Measurements from ENCODE around the gene IQCF6. TPM values are rescaled to one million over a fixed set of nuclear protein-coding genes. Genes with fewer than 3 reads are reported as not detected.

The IQCF6 gene
- total RNA-seq, 4 donors from 2014 or later: not detected

- DNase-seq (ENCODE audit: low spot score in 2 of 2): no peak
- no peak overlapping the region for H3K4me3 ChIP-seq (ENCODE audit: low read depth, poor library complexity, severe bottlenecking)
- no peak for TF ChIP-seq POLR2A (IDR thresholded peaks at IDR 0.05)
- no peak for TF ChIP-seq CTCF (IDR thresholded peaks at IDR 0.05)
- intact Hi-C loops (cut with DNase I; ENCODE audit: low total_unique reads): loop anchor here (10.0 kb wide), 1 partner anchor 296 kb away; the partner anchor contains the start of gene DCAF1
- WGBS, 2 donors: 65 to 66% methylated on average over 5 of the region's 5 CpGs
Observed at GRCh38 chr3:51800750-51801125, 21.7 kb upstream of the IQCF6 start.

- intact Hi-C loops (cut with DNase I; ENCODE audit: low total_unique reads): loop anchor here (10.0 kb wide), 1 partner anchor 295 kb away; the partner anchor contains the start of gene DCAF1
- WGBS, 2 donors: 15 to 17% methylated on average over 3 of the region's 3 CpGs
Observed at GRCh38 chr3:51799879-51800749, 21.1 kb upstream of the IQCF6 start.

GRCh38 chr3:51798411-51798963 is 19.4 kb upstream of the IQCF6 start:
- intact Hi-C loops (cut with DNase I; ENCODE audit: low total_unique reads): no loop called here
- no peak for DNase-seq (ENCODE audit: low spot score in 2 of 2)
- no peak overlapping the region for H3K4me3 ChIP-seq (ENCODE audit: low read depth, poor library complexity, severe bottlenecking)
- TF ChIP-seq POLR2A (IDR thresholded peaks at IDR 0.05) (no peak), CTCF (IDR thresholded peaks at IDR 0.05) (no peak)
- WGBS, 2 donors: 36 to 50% methylated on average over 3 of the region's 3 CpGs

More at GRCh38 chr3:51799879-51800749, 21.1 kb upstream of the IQCF6 start:
- H3K4me3 ChIP-seq (ENCODE audit: low read depth, poor library complexity, severe bottlenecking): no peak overlapping the region
- no peak for DNase-seq (ENCODE audit: low spot score in 2 of 2)
- TF ChIP-seq CTCF (IDR thresholded peaks at IDR 0.05) (no peak), POLR2A (IDR thresholded peaks at IDR 0.05) (no peak)

- no peak for TF ChIP-seq CTCF (IDR thresholded peaks at IDR 0.05)
- no peak for TF ChIP-seq POLR2A (IDR thresholded peaks at IDR 0.05)
- intact Hi-C loops (cut with DNase I; ENCODE audit: low total_unique reads): no loop called here
- 82 to 91% methylated on average over 1 of the region's 1 CpG for WGBS, 2 donors
- DNase-seq (ENCODE audit: low spot score in 2 of 2): no peak
- no peak overlapping the region for H3K4me3 ChIP-seq (ENCODE audit: low read depth, poor library complexity, severe bottlenecking)
Observed at GRCh38 chr3:51796854-51797253, 17.8 kb upstream of the IQCF6 start.

GRCh38 chr3:51794206-51794605 is 15.2 kb upstream of the IQCF6 start:
- intact Hi-C loops (cut with DNase I; ENCODE audit: low total_unique reads): no loop called here
- H3K4me3 ChIP-seq (ENCODE audit: low read depth, poor library complexity, severe bottlenecking): no peak overlapping the region
- no peak for DNase-seq (ENCODE audit: low spot score in 2 of 2)
- TF ChIP-seq CTCF (IDR thresholded peaks at IDR 0.05): no peak
- no peak for TF ChIP-seq POLR2A (IDR thresholded peaks at IDR 0.05)
- 49 to 66% methylated on average over 2 of the region's 2 CpGs for WGBS, 2 donors
